ENCODE results near the gene CAMTA1. TPM values are rescaled to one million over a fixed set of nuclear protein-coding genes. Genes with fewer than 3 reads are reported as not detected.

The CAMTA1 gene
- total and polyA plus RNA-seq, 9 of the 15 experiments (the other 6 are each of a cell fraction or from before 2014, with no cell fraction given): 43.9 to 161 (median 65.9) TPM

DNA sequence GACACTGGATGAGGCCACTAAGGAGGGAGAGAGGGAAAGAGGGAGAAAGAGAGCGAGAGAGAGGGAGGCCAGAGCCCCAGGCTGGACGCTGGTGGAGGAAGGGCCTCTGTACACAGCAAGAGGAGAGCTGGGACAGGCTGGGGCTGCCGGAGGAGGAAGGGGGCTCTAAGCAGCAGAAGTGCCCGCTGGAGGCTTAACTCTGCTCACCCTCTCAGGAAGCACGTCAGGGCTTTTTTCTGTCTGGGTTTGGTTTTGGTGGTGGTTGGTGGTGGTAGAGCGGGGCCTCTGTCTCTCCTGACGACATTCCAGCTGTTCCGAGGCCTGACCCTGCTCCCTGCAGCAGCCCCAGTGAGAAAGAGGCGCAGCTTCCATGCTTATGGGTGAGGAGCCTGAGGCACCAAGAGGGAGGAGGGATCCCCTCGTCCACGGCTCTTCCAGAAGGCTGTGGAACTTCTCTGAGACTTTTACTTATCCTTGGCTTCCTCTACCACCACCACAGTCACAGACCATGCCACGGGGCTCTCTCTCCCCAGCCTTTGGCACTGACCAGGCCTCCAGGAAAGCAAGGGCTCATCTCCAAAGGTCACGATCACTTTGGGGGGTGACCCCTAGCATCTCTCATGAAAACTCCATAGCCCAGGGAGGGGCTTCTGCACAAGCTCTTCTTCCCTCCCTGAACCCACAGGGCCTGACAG, 849.4 kb downstream of the CAMTA1 start:
- no peak overlapping the region for H3K27ac ChIP-seq (ENCODE audit: extremely low read depth, low read depth, low read length)
- H3K4me2 ChIP-seq (ENCODE audit: insufficient read depth, low read length): no peak overlapping the region
- POLR2A ChIA-PET: interaction anchor here (1.0 kb wide), 1 partner anchor 40 kb away, joined by 3 read pairs; no protein-coding TSS in a partner anchor
- ATAC-seq (no peak), DNase-seq (ENCODE audit: extremely low read depth in 1 of 4, low spot score in 3 of 4) (no peak), FAIRE-seq (no peak)
- no peak overlapping the region for H2AFZ ChIP-seq (ENCODE audit: low read depth, low read length)
- H3K4me1 ChIP-seq (replicated peaks in 1 of 2; ENCODE audit: control insufficient read depth in 2 of 2, insufficient read depth in 2 of 2, low read length in 2 of 2): peaks cover 0 to 8% of the 10 kb centered on the region in 2 experiments; a peak in 3 of 5 replicates
- BruUV-seq (replicated peaks): no TSS peak
- CTCF ChIA-PET (ENCODE audit: low intra/inter-chr PET ratio): no interaction called here
- H3K4me3 ChIP-seq: no peak overlapping the region
- no peaks in the 10 kb centered on the region for H3K9me1 ChIP-seq (ENCODE audit: control insufficient read depth, insufficient read depth, low read length)
- no peak overlapping the region for H3K9ac ChIP-seq (ENCODE audit: insufficient read depth in 1 of 2, low read depth in 2 of 2, low read length in 2 of 2)
- H3K9me3 ChIP-seq (replicated peaks; ENCODE audit: control insufficient read depth, insufficient read depth, low read depth, low read length): no peaks in the 10 kb centered on the region
- no peaks in the 10 kb centered on the region for H3K36me3 ChIP-seq (ENCODE audit: control insufficient read depth, insufficient read depth, low read length)
- 2% methylated on average over 13 of the region's 13 CpGs for WGBS (ENCODE audit: insufficient coverage, low coverage, missing lambda C conversion rate)
- peaks cover 34% of the 10 kb centered on the region; the same call in 1 of the 2 replicates for H4K20me1 ChIP-seq (replicated peaks; ENCODE audit: control insufficient read depth, insufficient read depth, low read length)
- no peaks in the 10 kb centered on the region for H3K79me2 ChIP-seq (ENCODE audit: control insufficient read depth, insufficient read depth, low read length)
- in situ Hi-C loops (cut with MboI): no loop called here
- intact Hi-C loops (cut with micrococcal nuclease): no loop called here
- peaks cover 48 to 98% of the 10 kb centered on the region in 2 experiments for H3K27me3 ChIP-seq (ENCODE audit: control insufficient read depth in 2 of 2, insufficient read depth in 2 of 2, low read length in 2 of 2)
- TF ChIP-seq, protein P1, sequence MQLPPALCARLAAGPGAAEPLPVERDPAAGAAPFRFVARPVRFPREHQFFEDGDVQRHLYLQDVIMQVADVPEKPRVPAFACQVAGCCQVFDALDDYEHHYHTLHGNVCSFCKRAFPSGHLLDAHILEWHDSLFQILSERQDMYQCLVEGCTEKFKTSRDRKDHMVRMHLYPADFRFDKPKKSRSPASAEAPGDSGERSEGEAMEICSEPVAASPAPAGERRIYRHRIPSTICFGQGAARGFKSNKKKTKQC (CRISPR knock-in tag; IDR thresholded peaks at IDR 0.05): no peak
- TF ChIP-seq KAT8 (IDR thresholded peaks at IDR 0.05; ENCODE audit: low read depth) (no peak), SIN3A (IDR thresholded peaks at IDR 0.05; ENCODE audit: borderline replicate concordance in 2 of 2, control insufficient read depth in 1 of 2, low read depth in 2 of 2, low read length in 2 of 2) (no peak), MEF2D (tag; conservative IDR thresholded peaks at IDR 0.05; ENCODE audit: low read depth) (no peak), CCNT2 (IDR thresholded peaks at IDR 0.05; ENCODE audit: borderline replicate concordance, extremely low read depth, insufficient read length, low read depth, low read length) (no peak), TAF7 (tag; IDR thresholded peaks at IDR 0.05) (no peak), LCOR (CRISPR knock-in tag; IDR thresholded peaks at IDR 0.05) (no peak), MCM3 (IDR thresholded peaks at IDR 0.05) (no peak), PRDM10 (IDR thresholded peaks at IDR 0.05; ENCODE audit: partially characterized antibody) (no peak), ATF4 (CRISPR knock-in tag; IDR thresholded peaks at IDR 0.05) (no peak), POLR2AphosphoS5 (IDR thresholded peaks at IDR 0.05; ENCODE audit: control insufficient read depth, insufficient read depth, low read depth, low read length) (no peak)
- TF ChIP-seq, protein P2, sequence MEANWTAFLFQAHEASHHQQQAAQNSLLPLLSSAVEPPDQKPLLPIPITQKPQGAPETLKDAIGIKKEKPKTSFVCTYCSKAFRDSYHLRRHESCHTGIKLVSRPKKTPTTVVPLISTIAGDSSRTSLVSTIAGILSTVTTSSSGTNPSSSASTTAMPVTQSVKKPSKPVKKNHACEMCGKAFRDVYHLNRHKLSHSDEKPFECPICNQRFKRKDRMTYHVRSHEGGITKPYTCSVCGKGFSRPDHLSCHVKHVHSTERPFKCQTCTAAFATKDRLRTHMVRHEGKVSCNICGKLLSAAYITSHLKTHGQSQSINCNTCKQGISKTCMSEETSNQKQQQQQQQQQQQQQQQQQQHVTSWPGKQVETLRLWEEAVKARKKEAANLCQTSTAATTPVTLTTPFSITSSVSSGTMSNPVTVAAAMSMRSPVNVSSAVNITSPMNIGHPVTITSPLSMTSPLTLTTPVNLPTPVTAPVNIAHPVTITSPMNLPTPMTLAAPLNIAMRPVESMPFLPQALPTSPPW (CRISPR knock-in tag; IDR thresholded peaks at IDR 0.05): no peak
- TF ChIP-seq, protein P3, sequence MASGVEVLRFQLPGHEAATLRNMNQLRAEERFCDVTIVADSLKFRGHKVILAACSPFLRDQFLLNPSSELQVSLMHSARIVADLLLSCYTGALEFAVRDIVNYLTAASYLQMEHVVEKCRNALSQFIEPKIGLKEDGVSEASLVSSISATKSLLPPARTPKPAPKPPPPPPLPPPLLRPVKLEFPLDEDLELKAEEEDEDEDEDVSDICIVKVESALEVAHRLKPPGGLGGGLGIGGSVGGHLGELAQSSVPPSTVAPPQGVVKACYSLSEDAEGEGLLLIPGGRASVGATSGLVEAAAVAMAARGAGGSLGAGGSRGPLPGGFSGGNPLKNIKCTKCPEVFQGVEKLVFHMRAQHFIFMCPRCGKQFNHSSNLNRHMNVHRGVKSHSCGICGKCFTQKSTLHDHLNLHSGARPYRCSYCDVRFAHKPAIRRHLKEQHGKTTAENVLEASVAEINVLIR (CRISPR knock-in tag; IDR thresholded peaks at IDR 0.05): no peak
